ENCODE measurements around the gene FTO.

The FTO gene

GRCh38 chr16:53908731-53909130 lies 204.8 kb downstream of the FTO start:
- DNase-seq, result no peak

GRCh38 chr16:53910990-53911389 lies 207.0 kb downstream of the FTO start:
- no peak for DNase-seq

GRCh38 chr16:53911513-53911912 lies 207.6 kb downstream of the FTO start:
- DNase-seq, result no peak

GRCh38 chr16:53912155-53912554 lies 208.2 kb downstream of the FTO start:
- DNase-seq, result peak; percentile 44

- no peak for DNase-seq
Measured at GRCh38 chr16:53913099-53913870, 209.3 kb downstream of the FTO start.

GRCh38 chr16:53913920-53914319 lies 210.0 kb downstream of the FTO start:
- no peak for DNase-seq

GRCh38 chr16:53914736-53915135 lies 210.8 kb downstream of the FTO start:
- DNase-seq, result no peak

- DNase-seq, result no peak
Measured at GRCh38 chr16:53915452-53916160, 211.7 kb downstream of the FTO start.

GRCh38 chr16:53920988-53921387 lies 217.0 kb downstream of the FTO start:
- DNase-seq, result no peak

GRCh38 chr16:53922067-53922806 lies 218.3 kb downstream of the FTO start:
- DNase-seq, result no peak

GRCh38 chr16:53922807-53923571 lies 219.0 kb downstream of the FTO start:
- no peak for DNase-seq

GRCh38 chr16:53924331-53925106 lies 220.6 kb downstream of the FTO start:
- no peak for DNase-seq

GRCh38 chr16:53925107-53925410 lies 221.1 kb downstream of the FTO start:
- DNase-seq, result no peak

- no peak for DNase-seq
Measured at GRCh38 chr16:53925526-53925925, 221.6 kb downstream of the FTO start.

- no peak for DNase-seq
Measured at GRCh38 chr16:53926209-53926608, 222.3 kb downstream of the FTO start.

- no peak for DNase-seq
Measured at GRCh38 chr16:53932975-53933374, 229.0 kb downstream of the FTO start.

- no peak for DNase-seq
Measured at GRCh38 chr16:53933407-53933806, 229.5 kb downstream of the FTO start.

GRCh38 chr16:53936052-53936451 lies 232.1 kb downstream of the FTO start:
- no peak for DNase-seq

- DNase-seq, result no peak
Measured at GRCh38 chr16:53936529-53936928, 232.6 kb downstream of the FTO start.

GRCh38 chr16:53937161-53937880 lies 233.4 kb downstream of the FTO start:
- DNase-seq, result no peak

- no peak for DNase-seq
Measured at GRCh38 chr16:53944025-53944424, 240.1 kb downstream of the FTO start.

GRCh38 chr16:53945996-53946395 lies 242.0 kb downstream of the FTO start:
- peak; percentile 21 for DNase-seq
